ENCODE data around the gene KLHL15. TPM values are rescaled to one million over a fixed set of nuclear protein-coding genes. Genes with fewer than 3 reads are reported as not detected.

KLHL15 gene, protein sequence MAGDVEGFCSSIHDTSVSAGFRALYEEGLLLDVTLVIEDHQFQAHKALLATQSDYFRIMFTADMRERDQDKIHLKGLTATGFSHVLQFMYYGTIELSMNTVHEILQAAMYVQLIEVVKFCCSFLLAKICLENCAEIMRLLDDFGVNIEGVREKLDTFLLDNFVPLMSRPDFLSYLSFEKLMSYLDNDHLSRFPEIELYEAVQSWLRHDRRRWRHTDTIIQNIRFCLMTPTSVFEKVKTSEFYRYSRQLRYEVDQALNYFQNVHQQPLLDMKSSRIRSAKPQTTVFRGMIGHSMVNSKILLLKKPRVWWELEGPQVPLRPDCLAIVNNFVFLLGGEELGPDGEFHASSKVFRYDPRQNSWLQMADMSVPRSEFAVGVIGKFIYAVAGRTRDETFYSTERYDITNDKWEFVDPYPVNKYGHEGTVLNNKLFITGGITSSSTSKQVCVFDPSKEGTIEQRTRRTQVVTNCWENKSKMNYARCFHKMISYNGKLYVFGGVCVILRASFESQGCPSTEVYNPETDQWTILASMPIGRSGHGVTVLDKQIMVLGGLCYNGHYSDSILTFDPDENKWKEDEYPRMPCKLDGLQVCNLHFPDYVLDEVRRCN
- 1 to 10 TPM; 5.3 to 7.9 (median 7.4) TPM for total RNA-seq
- 1 to 10 TPM; 1.2 to 2.0 TPM for polyA plus RNA-seq
- long read RNA-seq, donor 1, partial matches to known transcripts = 6 of 7 reads
- long read RNA-seq, donor 1, other reads (novel, unspliced or antisense) = 1 of 7 reads
- long read RNA-seq, donor 2, partial matches to known transcripts = 4 of 9 reads
- long read RNA-seq, donor 2, other reads (novel, unspliced or antisense) = 5 of 9 reads
- long read RNA-seq, donor 3, partial matches to known transcripts = 4 of 8 reads
- long read RNA-seq, donor 3, other reads (novel, unspliced or antisense) = 4 of 8 reads

DNA sequence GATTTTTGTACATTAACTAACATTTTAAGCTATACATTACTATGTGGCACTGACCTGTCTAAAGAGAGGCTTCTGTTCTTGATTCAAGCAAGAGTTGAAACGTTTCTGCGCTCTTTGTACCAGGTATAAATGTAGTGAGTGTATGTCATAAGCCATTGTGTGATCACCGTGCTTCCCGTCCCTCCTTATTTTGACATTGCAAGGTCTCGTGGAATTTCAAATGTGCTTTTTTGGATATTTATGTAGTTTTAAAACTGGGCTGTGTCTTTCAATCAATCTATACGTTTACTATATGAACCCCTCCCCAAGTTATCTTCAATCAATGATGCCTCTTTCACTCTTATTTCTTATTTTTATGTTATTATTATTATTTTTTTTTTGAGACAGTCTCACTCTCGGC lies at the start of gene KLHL15:
Gene KLHL15, minus strand, starts transcription at position 101 of the 400 bp plus-strand sequence. CDS start 20,493 bp downstream, outside the sequence.
- no peaks in the 10 kb centered on the region for H3K9me3 ChIP-seq
- ATAC-seq = no peak
- H3K27me3 ChIP-seq = peaks cover 0 to 88% (median 0%) of the 10 kb centered on the region in 7 donors
- intact Hi-C loops (cut with DNase I) = loop anchor here in 5 of 10 donors (5.0 to 10.0 kb wide), 3 partner anchors 112 to 122 kb away; partner anchors contain the start of genes APOO (in 4 of the 5) and CXorf58 (in 4 of the 5)
- peak within 1 kb of the TSS; percentile 41 to 94 (median 80) for H3K4me3 ChIP-seq
- H3K36me3 ChIP-seq = no peaks in the 10 kb centered on the region
- TF ChIP-seq, protein P1, sequence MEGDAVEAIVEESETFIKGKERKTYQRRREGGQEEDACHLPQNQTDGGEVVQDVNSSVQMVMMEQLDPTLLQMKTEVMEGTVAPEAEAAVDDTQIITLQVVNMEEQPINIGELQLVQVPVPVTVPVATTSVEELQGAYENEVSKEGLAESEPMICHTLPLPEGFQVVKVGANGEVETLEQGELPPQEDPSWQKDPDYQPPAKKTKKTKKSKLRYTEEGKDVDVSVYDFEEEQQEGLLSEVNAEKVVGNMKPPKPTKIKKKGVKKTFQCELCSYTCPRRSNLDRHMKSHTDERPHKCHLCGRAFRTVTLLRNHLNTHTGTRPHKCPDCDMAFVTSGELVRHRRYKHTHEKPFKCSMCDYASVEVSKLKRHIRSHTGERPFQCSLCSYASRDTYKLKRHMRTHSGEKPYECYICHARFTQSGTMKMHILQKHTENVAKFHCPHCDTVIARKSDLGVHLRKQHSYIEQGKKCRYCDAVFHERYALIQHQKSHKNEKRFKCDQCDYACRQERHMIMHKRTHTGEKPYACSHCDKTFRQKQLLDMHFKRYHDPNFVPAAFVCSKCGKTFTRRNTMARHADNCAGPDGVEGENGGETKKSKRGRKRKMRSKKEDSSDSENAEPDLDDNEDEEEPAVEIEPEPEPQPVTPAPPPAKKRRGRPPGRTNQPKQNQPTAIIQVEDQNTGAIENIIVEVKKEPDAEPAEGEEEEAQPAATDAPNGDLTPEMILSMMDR (IDR thresholded peaks at IDR 0.05) = no peak
- H3K27ac ChIP-seq = peak within 1 kb of the TSS; percentile 93 to 97 (median 96)
- 89 to 90% methylated on average over 7 of the region's 7 CpGs for WGBS, 2 donors
- peaks cover 0 to 9% (median 0%) of the 10 kb centered on the region in 9 donors for H3K4me1 ChIP-seq
- DNase-seq = no peak

DNA sequence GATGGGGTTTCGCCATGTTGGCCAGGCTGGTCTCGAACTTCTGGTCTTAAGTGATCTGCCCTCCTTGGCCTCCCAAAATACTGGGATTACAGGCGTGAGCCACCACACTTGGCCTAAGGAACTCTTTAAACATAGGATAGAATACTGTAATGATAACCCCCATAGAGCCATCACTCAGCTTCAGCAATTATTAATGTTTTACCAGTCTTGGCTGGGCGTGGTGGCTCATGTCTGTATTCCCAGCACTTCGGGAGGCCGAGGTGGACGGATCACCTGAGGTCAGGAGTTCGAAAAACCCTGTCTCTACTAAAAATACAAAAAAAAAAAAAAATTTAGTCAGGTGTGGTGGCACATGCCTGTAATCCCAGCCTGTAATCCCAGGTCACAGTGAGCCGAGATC lies 42.9 kb upstream of the KLHL15 start:
- TF ChIP-seq, protein P1 (IDR thresholded peaks at IDR 0.05) = no peak
- peaks cover 0 to 94% (median 0%) of the 10 kb centered on the region in 9 donors for H3K36me3 ChIP-seq

DNA sequence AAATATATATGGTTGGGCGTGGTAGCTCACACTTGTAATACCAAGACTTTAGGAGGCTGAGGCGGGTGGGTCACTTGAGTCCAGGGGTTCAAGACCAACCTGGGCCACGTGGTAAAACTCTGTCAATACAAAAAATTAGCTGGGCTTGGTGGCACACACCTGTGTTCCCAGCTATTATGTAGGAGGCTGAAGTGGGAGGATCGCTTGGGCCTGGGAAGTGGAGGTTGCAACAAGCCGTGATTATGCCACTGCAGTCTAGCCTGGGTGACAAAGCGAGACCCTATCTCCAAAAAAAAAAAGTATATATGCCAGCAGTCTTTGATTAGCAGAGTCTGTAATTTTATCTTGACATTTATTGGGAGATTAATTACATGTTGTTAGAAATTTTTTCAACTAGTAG lies 36.5 kb upstream of the KLHL15 start:
- Histone ChIP-seq H3K9me3 (no peaks in the 10 kb centered on the region), H3K36me3 (peaks cover 0 to 97% (median 0%) of the 10 kb centered on the region in 9 donors), H3K27ac (no peak overlapping the region), H3K4me1 (no peaks in the 10 kb centered on the region), H3K27me3 (no peaks in the 10 kb centered on the region), H3K4me3 (no peak overlapping the region)
- 92 to 95% methylated on average over 6 of the region's 6 CpGs for WGBS, 2 donors
- TF ChIP-seq, protein P1 (IDR thresholded peaks at IDR 0.05) = no peak
- intact Hi-C loops (cut with DNase I) = loop anchor here in 1 of 10 donors (10.0 kb wide), 1 partner anchor 369 kb away; no protein-coding TSS in a partner anchor
- ATAC-seq = no peak
- DNase-seq = no peak

More for the DNA sequence above, 42.9 kb upstream of the KLHL15 start:
- no peaks in the 10 kb centered on the region for H3K4me1 ChIP-seq
- H3K27ac ChIP-seq = no peak overlapping the region
- no peaks in the 10 kb centered on the region for H3K9me3 ChIP-seq
- H3K4me3 ChIP-seq = no peak overlapping the region
- intact Hi-C loops (cut with DNase I) = loop anchor here in 1 of 10 donors (10.0 kb wide), 1 partner anchor 375 kb away; no protein-coding TSS in a partner anchor
- DNase-seq (no peak), ATAC-seq (no peak)
- no peaks in the 10 kb centered on the region for H3K27me3 ChIP-seq
- 95 to 97% methylated on average over 9 of the region's 9 CpGs for WGBS, 2 donors

DNA sequence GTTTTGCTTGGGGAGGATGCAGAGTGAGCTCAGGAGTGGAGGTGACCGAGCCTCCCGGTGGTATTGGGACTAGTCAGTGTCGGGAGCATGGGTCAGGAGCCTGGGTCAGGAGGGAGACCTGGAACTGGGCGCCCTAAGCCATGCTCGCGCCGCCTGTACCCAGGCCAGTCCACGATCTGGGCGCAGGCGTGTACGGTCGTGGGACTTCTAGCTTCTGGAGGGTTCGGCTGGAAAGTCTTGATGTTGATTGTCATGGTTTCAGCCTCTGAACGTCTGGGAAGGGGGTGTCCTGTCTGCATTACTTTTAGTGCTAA lies 28.0 kb upstream of the KLHL15 start:
- H3K36me3 ChIP-seq = peaks cover 0 to 27% (median 0%) of the 10 kb centered on the region in 9 donors
- TF ChIP-seq, protein P1 (IDR thresholded peaks at IDR 0.05) = no peak
- H3K27me3 ChIP-seq = peaks cover 0 to 18% (median 0%) of the 10 kb centered on the region in 7 donors
- DNase-seq = no peak
- intact Hi-C loops (cut with DNase I) = loop anchor here in 4 of 10 donors (5.0 to 10.0 kb wide), 3 partner anchors 97 to 150 kb away; partner anchors contain the start of genes APOO (in 2 of the 4) and CXorf58 (in 2 of the 4)
- ATAC-seq = peak in 5 of 8 donors; percentile 17 to 41 (median 29)
- H3K9me3 ChIP-seq = no peaks in the 10 kb centered on the region
- peak overlapping the region; percentile 83 to 96 (median 92) for H3K27ac ChIP-seq
- H3K4me3 ChIP-seq = peak overlapping the region in 4 of 10 donors; percentile 77 to 89 (median 84)
- peaks cover 0 to 11% (median 0%) of the 10 kb centered on the region in 9 donors for H3K4me1 ChIP-seq
- 0% methylated on average over 14 of the region's 14 CpGs for WGBS, 2 donors

Measured in heart right ventricle (tissue), 16 donors.